Measurements from ENCODE around the gene EHD1. TPM values are rescaled to one million over a fixed set of nuclear protein-coding genes. Genes with fewer than 3 reads are reported as not detected.

The EHD1 gene
- total RNA-seq, 2 donors from 2014 or later: 136 to 159 TPM

DNA sequence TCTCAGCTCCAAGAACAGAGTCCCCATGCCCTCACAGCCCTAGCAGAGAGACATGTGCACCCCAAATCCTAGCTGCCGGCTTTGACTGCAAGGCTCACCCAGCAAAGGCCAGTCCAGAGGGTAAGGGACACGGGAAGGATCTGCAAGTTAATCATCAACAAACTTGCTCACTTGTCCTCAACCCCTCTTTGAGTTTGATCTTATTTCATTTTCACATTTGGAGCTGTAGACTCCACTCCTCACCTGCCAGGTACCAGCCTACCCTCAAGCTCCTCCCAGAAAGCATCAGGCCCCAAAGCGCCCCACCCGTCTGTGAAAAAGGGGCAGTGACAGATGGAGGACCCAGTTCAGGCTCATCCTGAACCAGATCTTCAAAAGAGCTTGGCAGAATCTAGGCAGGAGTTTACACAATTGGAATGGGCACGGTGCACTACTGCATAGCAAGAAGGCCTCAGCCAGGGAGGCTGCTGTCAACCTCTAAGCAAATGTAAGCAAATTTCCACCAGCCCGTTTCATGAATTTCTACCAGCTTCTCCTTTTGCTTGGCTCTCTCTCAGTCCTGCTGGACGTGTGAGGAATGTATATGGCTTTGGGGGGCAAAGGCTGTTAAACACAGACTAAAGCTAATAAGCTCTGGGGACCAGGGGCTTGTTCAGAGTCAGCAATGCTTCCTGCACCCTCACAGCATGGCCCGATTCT is 5.5 kb downstream of the EHD1 start:
- ATAC-seq (replicated peaks in 1 of 2) (no peak), DNase-seq (no peak)
- Mint-ChIP-seq H3K27me3 (ENCODE audit: low read depth) (no peaks in the 10 kb centered on the region), H3K27ac (peak overlapping the region; percentile 19), H3K36me3 (ENCODE audit: insufficient read depth in 2 of 2) (peaks cover 32 to 46% of the 10 kb centered on the region in 2 donors), H3K9me3 (no peaks in the 10 kb centered on the region), H3K4me1 (ENCODE audit: low read depth) (peaks cover 77% of the 10 kb centered on the region), H3K4me3 (peak overlapping the region; percentile 86 to 94)

DNA sequence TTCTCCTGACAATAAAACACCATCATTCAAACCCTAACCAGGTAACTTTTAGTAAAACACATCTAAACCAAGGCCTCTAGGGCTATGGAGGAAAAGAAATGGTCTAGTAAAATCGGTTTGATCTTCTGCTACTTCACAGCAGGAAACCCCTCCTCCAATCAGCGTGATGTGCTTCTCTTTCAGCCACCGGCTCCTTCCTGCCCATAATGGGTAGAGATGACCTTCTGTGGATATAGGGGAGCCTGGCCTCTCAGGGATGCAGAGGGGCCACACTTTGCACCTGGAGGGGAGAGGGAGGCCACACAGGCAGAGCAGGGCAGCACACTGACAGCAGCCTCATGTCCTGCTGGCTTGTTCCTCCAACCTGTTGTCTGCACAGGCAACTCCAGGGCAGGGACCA is 6.9 kb downstream of the EHD1 start:
- Mint-ChIP-seq H3K36me3 (ENCODE audit: insufficient read depth in 2 of 2) (peaks cover 26 to 43% of the 10 kb centered on the region in 2 donors), H3K4me1 (ENCODE audit: low read depth) (peaks cover 91% of the 10 kb centered on the region), H3K4me3 (peak overlapping the region; percentile 86 to 94), H3K27me3 (ENCODE audit: low read depth) (no peaks in the 10 kb centered on the region), H3K9me3 (no peaks in the 10 kb centered on the region), H3K27ac (peak overlapping the region; percentile 89)
- ATAC-seq (replicated peaks in 1 of 2) (no peak), DNase-seq (no peak)

DNA sequence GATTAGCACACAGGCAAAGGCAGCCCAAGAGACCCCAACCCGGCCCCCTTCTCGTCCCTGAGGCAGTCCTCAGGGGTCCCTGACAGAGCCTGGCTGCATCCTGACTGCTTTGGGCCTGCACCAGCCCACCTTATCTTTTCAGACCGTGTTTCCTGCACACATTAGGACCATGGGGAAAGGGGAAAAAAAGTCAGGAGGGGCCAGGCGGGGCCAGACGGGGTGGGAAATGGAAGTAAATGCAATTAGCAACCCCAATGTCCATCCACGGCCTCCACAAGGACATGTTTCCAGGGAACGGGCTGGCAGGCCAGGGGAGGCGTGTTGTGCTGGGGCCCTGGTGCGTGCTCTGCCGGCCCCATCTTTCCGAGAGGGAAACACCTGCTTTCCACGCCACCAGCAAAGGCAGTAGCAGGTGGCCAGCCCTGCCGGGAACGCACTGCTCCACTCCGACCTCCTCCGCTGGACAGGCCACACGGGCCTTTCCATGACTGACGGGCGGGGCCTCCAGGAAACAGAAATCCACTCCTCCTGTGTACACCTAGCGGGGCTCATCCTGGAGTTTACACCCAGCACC is 7.4 kb downstream of the EHD1 start:
- no peaks in the 10 kb centered on the region for H3K9me3 Mint-ChIP-seq
- peak overlapping the region; percentile 86 to 94 for H3K4me3 Mint-ChIP-seq
- peak overlapping the region; percentile 89 for H3K27ac Mint-ChIP-seq
- no peak for ATAC-seq (replicated peaks in 1 of 2)
- H3K27me3 Mint-ChIP-seq (ENCODE audit: low read depth): no peaks in the 10 kb centered on the region
- peaks cover 26 to 44% of the 10 kb centered on the region in 2 donors for H3K36me3 Mint-ChIP-seq (ENCODE audit: insufficient read depth in 2 of 2)
- DNase-seq: no peak
- H3K4me1 Mint-ChIP-seq (ENCODE audit: low read depth): peaks cover 96% of the 10 kb centered on the region

DNA sequence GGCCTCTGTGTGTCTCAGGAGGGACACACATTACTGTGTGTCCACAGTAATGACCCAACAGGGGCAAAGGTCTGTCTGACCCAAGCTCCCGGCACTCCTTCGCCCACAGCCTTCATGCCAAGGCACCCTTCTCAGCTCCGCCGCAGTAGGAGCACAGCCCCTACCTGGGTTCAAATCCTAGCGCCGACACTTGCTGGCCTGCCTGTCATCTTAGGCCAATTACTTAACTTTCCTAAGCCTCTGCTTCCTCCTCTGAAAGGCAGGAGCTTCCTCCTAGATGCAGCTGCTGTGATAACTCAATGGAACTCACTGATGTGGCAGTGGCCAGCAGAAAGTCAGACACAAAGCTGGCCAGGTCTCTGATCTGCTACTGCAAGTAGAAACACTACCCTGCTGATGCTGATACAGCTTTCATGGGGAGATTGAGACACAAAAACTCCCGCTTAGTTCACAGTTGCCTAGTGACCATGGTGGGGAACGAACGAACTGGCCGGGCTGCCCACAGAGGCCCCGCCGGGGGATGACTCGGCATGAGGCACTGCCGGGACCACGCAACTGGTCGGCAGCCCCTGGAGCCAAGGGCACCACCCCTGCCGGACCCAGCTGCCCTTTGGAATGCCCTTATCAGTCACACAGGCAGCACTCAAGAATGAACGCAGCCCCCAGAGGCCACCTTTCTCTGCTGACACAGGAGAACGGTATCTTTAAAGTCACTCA is 8.1 kb downstream of the EHD1 start:
- peak; percentile 6 to 9 for ATAC-seq (replicated peaks in 1 of 2)
- peak overlapping the region; percentile 88 for H3K27ac Mint-ChIP-seq

DNA sequence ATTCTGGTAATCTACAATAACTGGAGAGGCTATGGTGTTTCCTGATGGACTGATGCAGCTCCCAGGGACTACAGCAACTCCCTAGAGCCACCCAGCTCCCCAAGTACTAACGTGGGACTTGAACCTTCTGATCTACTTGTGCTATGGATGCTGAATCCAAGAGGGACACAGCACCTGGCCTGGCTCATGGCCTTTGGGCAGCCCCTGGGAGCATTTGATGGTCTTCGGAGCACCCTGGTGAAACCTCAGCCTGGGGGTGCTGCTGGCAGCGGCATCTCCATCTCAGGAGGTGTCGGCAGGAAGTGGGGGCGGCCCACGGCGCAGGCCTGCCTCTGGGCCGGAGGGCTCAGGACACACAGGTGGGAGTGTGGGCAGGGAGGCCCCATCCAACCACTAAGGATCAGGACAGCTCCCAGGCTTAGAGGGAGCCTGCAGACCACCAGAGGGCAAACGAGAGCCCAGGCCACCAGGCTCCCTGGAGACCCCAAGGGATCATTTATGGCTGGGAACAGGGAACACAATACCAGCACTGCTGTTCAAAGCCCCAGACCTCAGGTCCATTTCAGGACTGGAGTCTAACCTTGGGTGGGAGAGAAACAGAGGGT is 8.7 kb downstream of the EHD1 start:
- DNase-seq (no peak), ATAC-seq (replicated peaks in 1 of 2) (peak; percentile 6 to 16)
- Mint-ChIP-seq H3K27ac (peak overlapping the region; percentile 88), H3K36me3 (ENCODE audit: insufficient read depth in 2 of 2) (peaks cover 22 to 43% of the 10 kb centered on the region in 2 donors), H3K9me3 (no peaks in the 10 kb centered on the region), H3K4me3 (peak overlapping the region; percentile 86 to 94), H3K27me3 (ENCODE audit: low read depth) (no peaks in the 10 kb centered on the region), H3K4me1 (ENCODE audit: low read depth) (peaks cover 97% of the 10 kb centered on the region)

More for the DNA sequence above, 8.1 kb downstream of the EHD1 start:
- peaks cover 24 to 46% of the 10 kb centered on the region in 2 donors for H3K36me3 Mint-ChIP-seq (ENCODE audit: insufficient read depth in 2 of 2)
- H3K4me3 Mint-ChIP-seq: peak overlapping the region; percentile 86 to 94
- no peaks in the 10 kb centered on the region for H3K9me3 Mint-ChIP-seq
- no peaks in the 10 kb centered on the region for H3K27me3 Mint-ChIP-seq (ENCODE audit: low read depth)
- H3K4me1 Mint-ChIP-seq (ENCODE audit: low read depth): peaks cover 97% of the 10 kb centered on the region
- no peak for DNase-seq

DNA sequence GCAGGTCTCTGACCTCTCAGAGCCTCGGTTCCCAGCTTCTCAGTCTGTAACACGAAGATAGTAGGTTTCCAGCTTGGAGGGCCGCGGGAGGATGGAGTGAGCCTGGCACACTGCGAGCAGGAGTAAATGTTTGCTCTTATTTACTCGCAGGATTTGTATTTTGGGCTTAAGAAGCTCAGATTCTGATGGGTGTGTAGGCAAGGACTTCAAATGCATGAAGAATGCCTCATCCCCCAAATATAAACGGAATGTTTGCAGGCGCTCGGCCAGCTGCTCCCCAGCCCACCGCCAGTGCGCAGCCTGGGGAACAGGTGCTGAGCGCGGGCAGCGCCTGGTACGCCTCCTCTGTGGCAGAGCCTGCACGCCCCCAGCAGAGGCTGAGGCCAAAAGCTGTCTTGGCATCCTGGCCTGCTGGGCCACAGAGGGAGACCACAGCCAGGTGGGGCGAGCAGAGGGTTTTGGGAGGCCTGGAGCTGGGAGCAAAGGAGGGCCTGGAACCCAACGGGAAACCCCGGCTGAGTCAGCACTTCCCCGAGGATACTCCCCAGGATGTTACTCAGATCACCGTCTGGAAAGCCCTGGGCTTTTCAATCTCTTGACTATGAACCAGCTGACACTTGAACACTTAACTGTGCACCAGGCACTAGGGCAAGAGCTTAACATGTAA is 9.4 kb downstream of the EHD1 start:
- DNase-seq (peak in 1 of 2 donors; percentile 49), ATAC-seq (replicated peaks in 1 of 2) (peak in 1 of 2 donors; percentile 5)
- peaks cover 19 to 38% of the 10 kb centered on the region in 2 donors for H3K36me3 Mint-ChIP-seq (ENCODE audit: insufficient read depth in 2 of 2)

DNA sequence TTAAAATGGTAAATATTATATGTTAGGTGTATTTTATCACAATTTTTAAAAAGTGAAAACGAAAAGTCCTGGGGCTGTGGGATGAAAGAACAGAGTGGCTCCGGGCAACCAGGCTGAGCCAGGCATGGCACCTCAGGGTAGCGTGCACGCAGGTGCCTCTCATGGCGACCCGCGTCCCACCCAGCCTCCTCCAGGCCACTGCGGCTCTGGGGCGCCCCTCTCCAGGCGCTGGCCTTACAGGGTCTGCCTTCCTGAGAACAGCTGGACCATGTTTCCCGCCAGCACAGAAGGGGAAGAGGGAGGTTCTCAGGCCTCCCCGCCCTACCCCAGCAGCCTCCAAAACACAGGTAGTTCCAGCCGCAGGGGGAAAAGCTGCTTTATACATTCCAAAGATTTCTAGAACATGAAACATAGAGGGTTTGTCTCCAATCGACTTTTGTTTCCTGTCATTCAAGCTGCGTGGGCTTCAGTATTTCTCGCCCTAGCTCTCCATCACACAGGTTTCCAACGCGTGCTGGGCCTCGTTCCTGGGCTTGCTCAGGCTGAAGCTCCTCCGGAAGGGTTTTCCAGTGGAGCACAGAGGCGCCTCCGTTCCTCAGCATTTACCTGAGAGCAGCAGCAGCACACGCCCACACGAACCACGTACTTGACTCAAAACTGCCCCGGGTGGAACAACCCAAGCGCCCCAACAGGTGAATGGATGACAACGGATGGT is 10.5 kb downstream of the EHD1 start:
- H3K36me3 Mint-ChIP-seq (ENCODE audit: insufficient read depth in 2 of 2): peaks cover 16 to 33% of the 10 kb centered on the region in 2 donors
- peaks cover 99% of the 10 kb centered on the region for H3K4me1 Mint-ChIP-seq (ENCODE audit: low read depth)
- ATAC-seq (replicated peaks in 1 of 2): no peak
- no peak for DNase-seq
- H3K9me3 Mint-ChIP-seq: no peaks in the 10 kb centered on the region
- H3K27me3 Mint-ChIP-seq (ENCODE audit: low read depth): no peaks in the 10 kb centered on the region
- peak overlapping the region; percentile 68 for H3K27ac Mint-ChIP-seq
- peak overlapping the region; percentile 86 to 94 for H3K4me3 Mint-ChIP-seq

More for the DNA sequence above, 9.4 kb downstream of the EHD1 start:
- Mint-ChIP-seq H3K27me3 (ENCODE audit: low read depth) (no peaks in the 10 kb centered on the region), H3K4me1 (ENCODE audit: low read depth) (peaks cover 97% of the 10 kb centered on the region), H3K27ac (peak overlapping the region; percentile 88), H3K4me3 (peak overlapping the region; percentile 86 to 94), H3K9me3 (no peaks in the 10 kb centered on the region)

DNA sequence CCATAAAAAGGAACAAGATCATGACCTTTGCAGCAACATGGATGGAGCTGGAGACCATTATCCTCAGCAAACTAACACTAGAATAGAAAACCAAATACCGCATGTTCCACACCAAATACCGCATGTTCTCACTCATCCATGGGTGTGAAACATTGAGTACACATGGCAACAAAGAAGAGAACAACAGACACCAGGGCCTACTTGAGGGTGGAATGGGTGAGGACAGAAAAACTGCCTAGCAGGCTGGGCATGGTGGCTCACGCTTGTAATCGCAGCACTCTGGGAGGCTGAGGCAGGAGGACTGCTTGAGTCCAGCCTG is 12.3 kb downstream of the EHD1 start:
- H3K36me3 Mint-ChIP-seq (ENCODE audit: insufficient read depth in 2 of 2): peaks cover 15 to 24% of the 10 kb centered on the region in 2 donors
- peak overlapping the region; percentile 90 to 96 for H3K4me3 Mint-ChIP-seq
- DNase-seq (no peak), ATAC-seq (replicated peaks in 1 of 2) (no peak)
- peak overlapping the region; percentile 85 for H3K27ac Mint-ChIP-seq
- H3K27me3 Mint-ChIP-seq (ENCODE audit: low read depth): no peaks in the 10 kb centered on the region
- H3K9me3 Mint-ChIP-seq: no peaks in the 10 kb centered on the region
- H3K4me1 Mint-ChIP-seq (ENCODE audit: low read depth): peaks cover 99% of the 10 kb centered on the region

DNA sequence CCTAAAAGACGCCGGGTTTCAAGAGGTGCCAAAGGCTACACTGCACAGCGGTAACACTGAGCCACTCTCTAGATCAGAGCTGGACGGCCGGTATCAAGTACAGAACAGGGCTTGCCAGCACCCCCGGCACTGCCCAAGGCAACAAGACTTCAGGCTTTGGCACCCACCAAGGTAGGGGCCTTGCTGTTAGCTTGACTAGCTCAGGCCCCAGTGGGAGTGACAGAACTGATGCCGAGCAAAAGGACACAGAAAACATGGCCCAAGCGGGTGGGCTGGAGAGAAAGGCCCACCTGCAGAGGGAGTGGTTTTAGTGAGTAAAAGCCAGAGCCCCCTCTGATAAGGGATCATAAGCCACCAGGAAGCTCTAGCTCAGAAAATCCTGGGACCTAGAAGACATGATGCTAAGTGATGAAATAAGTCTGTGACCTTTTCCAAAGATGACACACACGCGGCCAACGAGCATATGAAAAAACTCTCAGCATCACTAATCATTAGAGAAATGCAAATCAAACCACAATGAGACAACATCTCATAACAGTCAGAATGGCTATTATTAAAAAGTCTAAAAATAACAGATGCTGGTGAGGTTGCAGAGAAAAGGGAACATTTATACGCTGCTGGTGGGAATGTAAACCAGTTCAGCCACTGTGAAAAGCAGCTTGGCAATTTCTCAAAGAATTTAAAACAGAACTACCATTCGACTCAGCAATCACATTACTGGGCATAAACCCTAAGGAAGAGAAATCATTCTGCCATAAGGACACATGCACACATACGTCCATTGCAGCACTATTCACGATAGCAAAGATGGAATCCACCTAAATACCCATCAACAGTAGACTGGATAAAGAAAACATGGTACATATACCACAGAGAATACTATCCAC is 12.9 kb downstream of the EHD1 start:
- peak; percentile 31 to 43 for ATAC-seq (replicated peaks in 1 of 2)
- H3K9me3 Mint-ChIP-seq: no peaks in the 10 kb centered on the region
- no peaks in the 10 kb centered on the region for H3K27me3 Mint-ChIP-seq (ENCODE audit: low read depth)
- peaks cover 99% of the 10 kb centered on the region for H3K4me1 Mint-ChIP-seq (ENCODE audit: low read depth)
- H3K36me3 Mint-ChIP-seq (ENCODE audit: insufficient read depth in 2 of 2): peaks cover 15 to 24% of the 10 kb centered on the region in 2 donors
- peak overlapping the region; percentile 90 to 96 for H3K4me3 Mint-ChIP-seq
- peak overlapping the region; percentile 85 for H3K27ac Mint-ChIP-seq
- peak; percentile 62 to 65 for DNase-seq

DNA sequence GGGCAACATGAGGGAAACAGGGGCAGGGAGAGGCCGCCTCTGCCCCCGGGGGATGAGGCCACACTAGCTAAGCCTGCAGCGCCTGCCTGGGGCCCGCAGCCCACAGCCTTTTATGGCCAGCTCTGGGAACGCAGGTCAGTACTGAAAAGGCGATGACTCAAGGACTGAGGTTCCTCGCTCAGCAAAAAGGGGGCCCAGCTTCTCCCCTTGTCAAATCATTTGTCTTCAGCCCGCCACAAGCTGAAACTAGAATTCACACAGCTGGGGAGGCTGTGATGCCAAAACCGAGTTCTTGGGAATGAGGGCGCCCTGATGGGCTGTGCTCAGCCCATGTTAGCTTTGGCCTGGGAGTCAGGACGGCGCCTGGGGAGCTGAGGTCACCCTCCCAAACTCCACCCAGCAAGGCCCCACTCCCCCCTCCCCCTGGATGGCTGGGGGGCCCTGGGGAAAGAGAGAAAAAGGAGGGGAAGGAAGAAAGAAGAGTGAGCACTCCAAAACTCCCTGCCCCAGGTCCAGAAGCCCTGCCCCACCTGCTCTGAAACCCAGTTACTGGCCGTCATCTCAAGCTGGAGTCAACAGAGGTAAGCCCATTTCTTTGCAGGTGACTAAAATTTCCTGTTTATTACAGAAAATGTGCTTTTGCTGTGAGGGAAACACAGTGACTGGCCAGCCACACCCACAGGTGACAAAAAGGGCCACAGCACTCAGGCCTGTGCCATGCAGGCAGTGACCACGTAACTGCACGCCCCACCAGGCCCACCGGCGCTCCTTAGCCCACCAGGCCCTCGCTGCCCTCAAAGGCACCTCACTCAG is 13.7 kb downstream of the EHD1 start:
- Mint-ChIP-seq H3K4me3 (peak overlapping the region; percentile 90 to 96), H3K36me3 (ENCODE audit: insufficient read depth in 2 of 2) (peaks cover 16 to 29% of the 10 kb centered on the region in 2 donors), H3K4me1 (ENCODE audit: low read depth) (peaks cover 99% of the 10 kb centered on the region), H3K27ac (peak overlapping the region; percentile 85), H3K27me3 (ENCODE audit: low read depth) (no peaks in the 10 kb centered on the region), H3K9me3 (no peaks in the 10 kb centered on the region)
- ATAC-seq (replicated peaks in 1 of 2) (peak; percentile 68 to 71), DNase-seq (peak; percentile 84 to 89)

DNA sequence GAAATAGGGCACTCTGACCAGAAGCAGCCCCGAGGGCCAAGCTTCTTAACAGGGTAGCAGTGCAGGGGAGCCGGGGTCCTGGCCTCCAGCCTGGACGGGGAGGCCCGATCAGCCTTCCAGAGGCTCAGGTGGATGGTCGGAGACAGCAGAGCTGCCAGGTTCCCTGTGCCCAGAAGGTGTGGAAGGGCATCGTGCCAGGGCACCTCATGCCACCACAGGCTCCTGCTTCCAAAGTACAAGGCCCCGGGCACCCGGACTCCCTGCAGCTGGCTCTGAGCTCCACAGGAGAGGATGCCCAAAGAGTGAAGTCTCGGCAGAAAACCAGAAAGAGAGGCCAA is 14.3 kb downstream of the EHD1 start:
- Mint-ChIP-seq H3K9me3 (no peaks in the 10 kb centered on the region), H3K36me3 (ENCODE audit: insufficient read depth in 2 of 2) (peaks cover 16 to 30% of the 10 kb centered on the region in 2 donors)
- no peak for ATAC-seq (replicated peaks in 1 of 2)

More for the DNA sequence above, 14.3 kb downstream of the EHD1 start:
- Mint-ChIP-seq H3K27me3 (ENCODE audit: low read depth) (no peaks in the 10 kb centered on the region), H3K27ac (peak overlapping the region; percentile 85), H3K4me3 (peak overlapping the region; percentile 90 to 96), H3K4me1 (ENCODE audit: low read depth) (peaks cover 99% of the 10 kb centered on the region)
- DNase-seq: no peak

Data from activated T-cell treated with anti-CD3 and anti-CD28 coated beads, Interleukin-2, amount 50 U/mL, for 72 hours (primary cell).